Ishikawa (cell line): ENCODE data around the gene ATP1A3.

ENCODE experiments used
- CEBPB ChIP-seq: IDR thresholded peaks from 2 replicates; pipeline ENCODE4 v1.6.1; 2012
- CREB1 ChIP-seq: IDR thresholded peaks from 2 replicates; pipeline ENCODE4 v1.6.1; 2012; ENCODE audit warnings: low read depth
- EP300 ChIP-seq: IDR thresholded peaks from 2 replicates; pipeline ENCODE4 v1.6.1; 2012; ENCODE audit warnings: borderline replicate concordance
- TAF1 ChIP-seq: IDR thresholded peaks from 2 replicates; pipeline ENCODE4 v1.6.1; 2012; ENCODE audit warnings: low read depth, mild to moderate bottlenecking
- TEAD4 ChIP-seq: IDR thresholded peaks from 2 replicates; pipeline ENCODE4 v1.6.1; 2012
- YY1 ChIP-seq: IDR thresholded peaks from 2 replicates; pipeline ENCODE4 v1.6.1; 2012; ENCODE audit warnings: low read depth
- TF ChIP-seq, protein P1 (sequence below): IDR thresholded peaks from 2 replicates; pipeline ENCODE4 v1.6.1; 2012; ENCODE audit warnings: low read depth, mild to moderate bottlenecking
- TF ChIP-seq, protein P2 (sequence below): IDR thresholded peaks from 2 replicates; pipeline ENCODE4 v1.6.1; 2012

DNA sequence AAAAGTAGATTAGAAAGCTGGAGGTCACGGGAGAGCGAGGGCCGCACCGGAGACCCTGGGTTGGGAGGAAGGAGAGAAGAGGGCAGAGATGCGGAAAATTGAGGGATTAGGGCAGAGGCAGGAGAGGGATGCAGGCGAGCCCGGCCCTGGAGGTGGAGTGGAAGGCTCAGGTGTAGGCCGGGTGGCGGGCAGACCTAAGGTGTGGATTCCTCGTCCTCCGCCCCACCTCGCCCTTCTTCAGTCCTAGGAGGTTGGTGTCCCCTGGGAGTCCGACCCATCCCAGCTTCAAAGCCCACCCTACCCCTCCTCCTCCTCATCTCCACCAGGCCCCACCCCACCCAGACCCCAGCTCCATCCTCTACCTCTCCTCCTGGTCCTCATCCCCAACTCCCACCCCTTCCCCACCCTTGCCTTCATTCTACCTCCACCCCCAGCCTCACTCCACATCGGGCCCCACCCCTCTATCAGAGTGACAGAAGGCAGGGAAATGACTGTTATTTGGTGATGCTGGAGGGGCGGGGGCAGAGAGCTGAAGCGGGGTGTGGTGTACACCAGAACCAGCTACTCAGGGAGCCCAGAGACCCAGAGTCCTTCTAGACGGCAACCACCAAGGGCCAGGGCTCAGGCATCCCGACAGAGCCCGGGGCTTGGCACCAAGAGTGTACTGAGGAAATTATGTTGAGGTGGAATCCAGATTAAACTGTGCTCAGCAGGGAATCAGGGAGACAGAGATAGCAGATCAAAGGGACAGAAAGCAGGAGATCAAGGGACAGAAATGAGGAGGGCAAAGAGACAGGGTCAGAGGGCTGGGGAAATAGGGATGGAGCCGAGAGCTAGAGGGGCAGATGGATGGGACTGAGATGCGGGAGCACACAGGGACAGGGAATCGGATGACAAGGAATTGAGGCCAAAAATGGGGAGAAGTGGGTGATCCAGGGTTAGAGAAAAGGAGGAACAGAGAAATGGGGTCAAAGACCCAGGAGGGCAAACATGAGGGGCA lies 72.2 kb downstream of the ATP1A3 start:
- TF ChIP-seq CEBPB (no peak), YY1 (no peak), EP300 (no peak), CREB1 (no peak), TAF1 (no peak), TEAD4 (no peak)
- TF ChIP-seq, protein P1, sequence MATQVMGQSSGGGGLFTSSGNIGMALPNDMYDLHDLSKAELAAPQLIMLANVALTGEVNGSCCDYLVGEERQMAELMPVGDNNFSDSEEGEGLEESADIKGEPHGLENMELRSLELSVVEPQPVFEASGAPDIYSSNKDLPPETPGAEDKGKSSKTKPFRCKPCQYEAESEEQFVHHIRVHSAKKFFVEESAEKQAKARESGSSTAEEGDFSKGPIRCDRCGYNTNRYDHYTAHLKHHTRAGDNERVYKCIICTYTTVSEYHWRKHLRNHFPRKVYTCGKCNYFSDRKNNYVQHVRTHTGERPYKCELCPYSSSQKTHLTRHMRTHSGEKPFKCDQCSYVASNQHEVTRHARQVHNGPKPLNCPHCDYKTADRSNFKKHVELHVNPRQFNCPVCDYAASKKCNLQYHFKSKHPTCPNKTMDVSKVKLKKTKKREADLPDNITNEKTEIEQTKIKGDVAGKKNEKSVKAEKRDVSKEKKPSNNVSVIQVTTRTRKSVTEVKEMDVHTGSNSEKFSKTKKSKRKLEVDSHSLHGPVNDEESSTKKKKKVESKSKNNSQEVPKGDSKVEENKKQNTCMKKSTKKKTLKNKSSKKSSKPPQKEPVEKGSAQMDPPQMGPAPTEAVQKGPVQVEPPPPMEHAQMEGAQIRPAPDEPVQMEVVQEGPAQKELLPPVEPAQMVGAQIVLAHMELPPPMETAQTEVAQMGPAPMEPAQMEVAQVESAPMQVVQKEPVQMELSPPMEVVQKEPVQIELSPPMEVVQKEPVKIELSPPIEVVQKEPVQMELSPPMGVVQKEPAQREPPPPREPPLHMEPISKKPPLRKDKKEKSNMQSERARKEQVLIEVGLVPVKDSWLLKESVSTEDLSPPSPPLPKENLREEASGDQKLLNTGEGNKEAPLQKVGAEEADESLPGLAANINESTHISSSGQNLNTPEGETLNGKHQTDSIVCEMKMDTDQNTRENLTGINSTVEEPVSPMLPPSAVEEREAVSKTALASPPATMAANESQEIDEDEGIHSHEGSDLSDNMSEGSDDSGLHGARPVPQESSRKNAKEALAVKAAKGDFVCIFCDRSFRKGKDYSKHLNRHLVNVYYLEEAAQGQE: no peak
- TF ChIP-seq, protein P2, sequence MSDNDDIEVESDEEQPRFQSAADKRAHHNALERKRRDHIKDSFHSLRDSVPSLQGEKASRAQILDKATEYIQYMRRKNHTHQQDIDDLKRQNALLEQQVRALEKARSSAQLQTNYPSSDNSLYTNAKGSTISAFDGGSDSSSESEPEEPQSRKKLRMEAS: no peak
